Kasumi-1 (cell line): ENCODE data around the gene PRSS56.
"Not testable (repeated sequence)": the region's sequence is repeated elsewhere in the genome, so short reads cannot be mapped to it uniquely, and the experiment has no call there.

Source experiments
- DNase-seq, 2 experiments: peaks; one replicate each; lab custom pipeline; 2025; lab: John Stamatoyannopoulos, UW

Gene PRSS56

GRCh38 chr2:232525791-232526371, 5.7 kb downstream of the PRSS56 start, which contains the start of gene CHRND:
CHRND (plus strand) TSS chr2:232526160; CDS start chr2:232526216, 56 bp downstream.
- DNase-seq, result no peak

- DNase-seq, result no peak
These were observed 6.3 kb downstream of the PRSS56 start for GRCh38 chr2:232526372-232526941.

GRCh38 chr2:232527905-232528470, 7.8 kb downstream of the PRSS56 start:
- DNase-seq, result no peak

DNA sequence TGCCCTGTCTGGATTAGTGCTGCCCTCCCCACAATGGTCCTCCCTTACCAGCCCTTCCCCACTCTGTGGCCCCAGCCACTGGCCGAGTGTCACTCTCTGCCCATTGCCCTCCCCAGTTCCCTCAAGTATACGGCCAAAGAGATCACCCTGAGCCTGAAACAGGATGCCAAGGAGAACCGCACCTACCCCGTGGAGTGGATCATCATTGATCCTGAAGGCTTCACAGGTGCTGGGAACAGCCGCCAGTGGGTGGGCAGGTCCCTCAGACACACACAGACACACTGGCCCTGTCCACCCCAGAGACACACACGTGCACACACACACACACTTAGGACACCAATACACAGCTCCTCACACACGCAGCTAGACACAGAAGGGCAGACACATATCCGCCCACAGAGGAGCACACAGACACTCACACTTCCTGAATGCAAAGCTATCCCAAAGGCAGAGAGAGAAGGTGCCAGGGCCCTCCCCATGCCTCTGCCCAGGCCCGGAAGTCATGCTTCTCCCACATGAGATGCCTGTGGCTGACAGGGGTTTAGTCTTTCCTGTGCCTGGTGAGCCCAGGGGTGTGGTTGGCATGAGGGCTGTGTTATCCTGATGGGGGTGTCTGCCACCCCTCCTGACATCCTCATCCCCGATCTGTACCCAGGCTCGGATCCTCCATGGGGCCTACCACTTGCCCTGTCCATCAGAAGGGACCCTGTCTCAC, 8.7 kb downstream of the PRSS56 start:
- DNase-seq, result peak; percentile 56 to 66

DNA sequence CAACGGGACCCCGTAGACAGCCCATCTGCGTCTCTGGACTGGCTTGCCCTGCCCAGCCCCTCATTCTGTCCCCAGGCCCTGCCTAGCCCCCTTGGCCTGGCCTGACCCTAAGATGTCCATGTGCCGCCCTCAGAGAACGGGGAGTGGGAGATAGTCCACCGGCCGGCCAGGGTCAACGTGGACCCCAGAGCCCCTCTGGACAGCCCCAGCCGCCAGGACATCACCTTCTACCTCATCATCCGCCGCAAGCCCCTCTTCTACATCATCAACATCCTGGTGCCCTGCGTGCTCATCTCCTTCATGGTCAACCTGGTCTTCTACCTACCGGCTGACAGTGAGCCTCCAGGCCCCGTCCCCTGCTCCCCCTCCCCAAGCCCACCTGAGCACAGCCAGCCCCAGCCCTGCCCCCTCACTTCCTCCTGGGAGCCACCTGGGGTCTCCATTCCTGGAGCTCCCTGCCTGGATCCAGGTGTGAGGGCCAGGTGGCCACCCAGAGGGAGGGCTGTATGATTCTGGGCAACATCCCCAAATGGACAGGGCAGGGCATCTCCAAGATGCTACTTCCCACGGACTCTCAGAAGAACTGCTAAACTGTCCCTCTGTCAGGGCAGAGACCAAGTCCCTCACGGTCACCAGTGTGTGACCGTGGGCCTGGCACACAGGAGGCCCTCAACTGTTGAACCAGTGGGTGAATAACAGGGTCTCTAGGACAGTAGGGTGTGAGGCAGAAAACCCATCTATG, 9.8 kb downstream of the PRSS56 start:
- no peak for DNase-seq

DNA sequence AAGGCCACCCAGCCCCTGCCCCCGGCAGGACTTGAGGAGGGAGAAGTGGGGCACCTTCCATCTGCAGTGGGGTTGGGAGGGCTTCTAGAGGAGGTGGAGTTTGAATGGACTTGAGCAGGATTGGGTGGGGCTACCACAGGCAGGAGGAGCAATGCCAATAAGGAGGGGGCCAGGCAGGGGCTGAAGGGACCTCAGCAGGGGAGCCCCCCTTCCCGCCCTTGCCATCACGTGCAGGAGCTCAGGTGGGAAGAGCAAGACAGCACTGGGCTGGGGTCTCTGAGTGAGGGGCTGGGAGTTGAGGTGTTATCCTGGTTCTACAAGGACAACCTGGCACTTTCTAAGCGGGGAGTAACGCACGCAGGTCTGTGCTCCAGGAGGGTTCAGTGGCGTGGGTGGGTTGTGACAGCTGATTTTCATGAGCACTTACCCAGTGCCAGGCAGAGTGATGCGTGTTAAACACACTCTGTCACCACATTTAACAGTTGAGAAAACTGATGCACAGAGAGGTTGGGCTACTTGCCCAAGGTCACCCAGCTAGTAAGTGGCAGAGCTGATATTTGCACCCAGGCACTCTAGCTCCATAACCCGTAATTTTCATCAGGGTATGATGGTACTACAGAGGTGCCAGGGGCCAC, 10.6 kb downstream of the PRSS56 start:
- no peak for DNase-seq

DNA sequence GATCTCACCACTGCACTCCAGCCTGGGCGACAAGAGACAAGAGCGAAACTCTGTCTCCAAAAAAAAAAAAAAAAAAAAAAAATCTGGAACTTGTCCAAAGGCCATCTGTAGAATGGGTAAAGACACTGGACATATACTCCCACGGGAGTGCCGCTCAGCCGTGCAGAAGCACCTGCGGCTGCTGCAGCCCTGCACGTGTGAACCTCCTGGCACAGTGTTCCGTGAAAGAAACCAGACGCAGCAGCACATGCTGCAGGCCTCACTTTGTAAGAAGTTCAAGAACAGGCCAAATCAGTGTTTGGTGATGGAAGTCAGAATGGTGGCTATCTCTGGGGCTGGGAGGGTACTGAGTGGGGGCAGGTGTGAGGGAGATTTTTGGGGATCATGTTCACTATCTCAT, 12.2 kb downstream of the PRSS56 start:
- no peak for DNase-seq

GRCh38 chr2:232532821-232533220, 12.6 kb downstream of the PRSS56 start:
- DNase-seq, result not testable (repeated sequence)

DNA sequence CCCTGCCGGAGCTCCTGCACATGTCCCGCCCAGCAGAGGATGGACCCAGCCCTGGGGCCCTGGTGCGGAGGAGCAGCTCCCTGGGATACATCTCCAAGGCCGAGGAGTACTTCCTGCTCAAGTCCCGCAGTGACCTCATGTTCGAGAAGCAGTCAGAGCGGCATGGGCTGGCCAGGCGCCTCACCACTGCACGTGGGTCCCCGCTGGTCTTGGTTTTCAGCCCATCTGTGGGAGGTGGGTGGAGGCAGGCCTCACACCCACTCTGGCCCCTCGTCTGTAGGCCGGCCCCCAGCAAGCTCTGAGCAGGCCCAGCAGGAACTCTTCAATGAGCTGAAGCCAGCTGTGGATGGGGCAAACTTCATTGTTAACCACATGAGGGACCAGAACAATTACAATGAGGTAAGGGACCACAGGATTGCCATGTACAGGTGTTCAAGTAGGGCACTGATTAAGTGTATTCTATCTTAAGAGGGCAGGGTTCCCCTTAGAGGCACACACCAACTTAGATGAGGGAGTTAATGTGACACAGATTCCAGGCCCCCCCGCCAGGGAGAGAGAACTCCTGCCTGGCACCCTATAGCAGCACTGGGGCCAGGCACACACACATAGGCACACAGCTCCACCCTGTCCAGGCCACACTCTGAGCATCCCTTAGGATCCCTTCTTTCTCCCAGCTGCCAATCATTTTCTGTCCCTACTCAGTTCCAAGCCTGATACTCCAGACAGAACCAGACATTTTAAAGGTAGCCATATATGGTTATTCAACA, 13.9 kb downstream of the PRSS56 start:
- no peak for DNase-seq

GRCh38 chr2:232534940-232535651, 14.9 kb downstream of the PRSS56 start:
- no peak for DNase-seq

DNA sequence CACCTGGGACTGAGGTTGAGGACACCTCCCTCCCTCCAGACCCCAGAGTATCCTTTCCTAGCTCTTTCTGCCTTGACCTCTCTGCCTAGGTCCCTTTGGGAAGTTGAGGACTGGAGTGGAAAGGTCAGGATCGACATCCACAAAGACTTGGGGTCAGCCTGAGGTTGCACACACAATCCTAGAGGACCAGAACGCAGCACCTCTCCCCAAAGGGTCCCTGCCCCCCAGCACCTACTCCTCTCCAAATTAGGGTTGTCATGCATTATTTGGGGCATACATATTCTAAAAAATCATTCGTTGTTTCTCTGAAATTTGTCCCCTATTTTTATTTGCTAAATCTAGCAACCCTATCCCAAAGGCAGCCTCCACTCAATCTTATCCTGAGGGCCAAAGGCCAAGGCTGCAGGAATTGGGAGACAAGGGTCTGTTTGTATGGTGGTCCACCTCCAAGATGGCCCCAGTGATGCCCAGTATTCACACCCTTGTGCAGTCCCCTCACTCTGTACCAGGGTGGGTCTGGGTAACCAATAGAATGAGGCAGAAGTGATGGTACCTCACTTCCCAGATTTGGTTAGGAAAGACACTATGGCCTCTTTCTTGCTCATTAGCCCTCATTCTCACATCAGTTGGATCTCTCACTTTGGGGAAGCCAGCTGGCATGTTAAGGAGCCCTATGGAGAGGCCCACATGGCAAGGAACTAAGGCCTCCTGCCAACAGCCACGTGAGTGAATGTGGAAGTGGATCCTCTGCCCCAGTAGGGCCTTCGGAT, 15.8 kb downstream of the PRSS56 start:
- DNase-seq, result no peak

GRCh38 chr2:232537079-232537478, 16.9 kb downstream of the PRSS56 start:
- DNase-seq, result no peak

GRCh38 chr2:232537499-232537898, 17.3 kb downstream of the PRSS56 start:
- DNase-seq, result no peak

- peak; percentile 4 to 7 for DNase-seq
These were observed 18.5 kb downstream of the PRSS56 start for GRCh38 chr2:232538671-232539070.

GRCh38 chr2:232539298-232540231, 19.4 kb downstream of the PRSS56 start, which contains the start of gene CHRNG:
CHRNG (plus strand) TSS chr2:232539692; CDS start chr2:232539748, 56 bp downstream.
- no peak for DNase-seq

GRCh38 chr2:232540441-232541041, 20.4 kb downstream of the PRSS56 start:
- no peak for DNase-seq

DNA sequence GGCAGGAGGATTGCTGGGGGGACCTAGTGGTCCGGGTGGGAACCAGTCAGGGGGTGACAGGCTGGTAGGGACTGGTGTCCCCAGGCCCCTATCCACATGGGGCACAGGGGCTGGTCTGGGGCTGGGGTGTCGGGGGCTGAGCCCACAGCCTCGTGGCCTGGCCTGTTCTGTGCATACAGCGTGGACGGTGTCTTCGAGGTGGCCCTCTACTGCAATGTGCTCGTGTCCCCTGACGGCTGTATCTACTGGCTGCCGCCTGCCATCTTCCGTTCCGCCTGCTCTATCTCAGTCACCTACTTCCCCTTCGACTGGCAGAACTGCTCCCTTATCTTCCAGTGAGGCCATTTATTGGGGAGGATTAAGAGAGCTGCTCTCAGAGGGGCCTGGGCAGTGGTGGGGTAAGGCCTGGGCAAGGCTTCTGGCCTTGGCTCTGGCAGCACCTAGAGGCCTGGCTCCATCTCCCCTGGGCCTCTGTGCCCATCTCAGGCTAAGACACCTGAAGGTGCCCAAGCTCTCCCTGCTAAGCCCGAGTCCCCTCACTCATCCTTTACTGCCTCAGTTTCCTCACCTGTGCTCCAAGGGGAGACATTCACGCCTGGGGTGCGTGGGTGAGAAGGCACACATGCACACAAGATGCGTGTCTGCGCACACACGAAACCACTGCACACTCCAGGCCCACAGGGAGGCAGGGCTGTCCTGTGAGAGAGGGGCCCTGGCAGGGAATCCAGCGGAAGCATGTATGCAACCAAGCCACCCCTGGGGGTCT, 21.2 kb downstream of the PRSS56 start:
- no peak for DNase-seq
